HEK293 (cell line): ENCODE measurements around the gene TMEM215.

Experiments used
- CTCF ChIA-PET: fragments of 350-600 bp; formaldehyde crosslinking; extraction: SDS; loops from one replicate; lab custom pipeline; 2021; ENCODE audit warnings: antibody characterized with exemption; lab: Yijun Ruan, JAX
- POLR2A ChIA-PET: fragments of 300-600 bp; formaldehyde crosslinking; extraction: SDS; loops from one replicate; lab custom pipeline; 2020; ENCODE audit warnings: antibody characterized with exemption, inconsistent platforms; lab: Yijun Ruan, JAX
- H3K27ac ChIP-seq: fragments of 200-500 bp; sonication (Bioruptor generic); 2 replicates; pipeline ENCODE4 v1.5.1; 2014; ENCODE audit warnings: low read depth, low read length, control low read depth, inconsistent platforms; ENCODE audit errors: extremely low read depth
- H3K36me3 ChIP-seq, 2 experiments: fragments of 200-500 bp in 1 of 2; sonication (Bioruptor generic) in 1 of 2; 1 replicate in 1 of 2; 2 replicates in 1 of 2; pipeline ENCODE4 v1.5.1; 2014 to 2017; ENCODE audit warnings: inconsistent platforms in 2 of 2, low read length in 2 of 2; ENCODE audit not compliant: control insufficient read depth in 2 of 2, insufficient read depth in 1 of 2
- H3K4me1 ChIP-seq: fragments of 200-500 bp; sonication (Bioruptor generic); 2 replicates; pipeline ENCODE4 v1.5.1; 2014; ENCODE audit warnings: mild to moderate bottlenecking, low read length, inconsistent platforms; ENCODE audit not compliant: control insufficient read depth, insufficient read depth
- H3K4me3 ChIP-seq: 2 replicates; pipeline ENCODE4 v1.5.1; 2011; ENCODE audit warnings: low read depth, mild to moderate bottlenecking, control low read depth, low read length, moderate library complexity
- H3K9me3 ChIP-seq: fragments of 200-500 bp; sonication (Bioruptor generic); 2 replicates; pipeline ENCODE4 v1.5.1; 2014; ENCODE audit warnings: low read depth, low read length, inconsistent platforms; ENCODE audit not compliant: control insufficient read depth, insufficient read depth
- CTCF ChIP-seq: fragments of 450-650 bp; formaldehyde crosslinking; IDR thresholded peaks from 2 replicates; pipeline ENCODE4 v1.5.1; 2016; ENCODE audit warnings: missing biosample characterization, missing genetic modification characterization
- GFI1B ChIP-seq: fragments of 450-650 bp; formaldehyde crosslinking; IDR thresholded peaks from 2 replicates; pipeline ENCODE4 v1.5.1; 2016; ENCODE audit warnings: missing biosample characterization, missing genetic modification characterization
- GLI2 ChIP-seq: fragments of 450-650 bp; formaldehyde crosslinking; IDR thresholded peaks from 2 replicates; pipeline ENCODE4; 2017; ENCODE audit warnings: missing biosample characterization, missing genetic modification characterization, low read depth, borderline replicate concordance
- GLI4 ChIP-seq: fragments of 450-650 bp; formaldehyde crosslinking; IDR thresholded peaks from 2 replicates; pipeline ENCODE4 v1.5.1; 2016; ENCODE audit warnings: missing biosample characterization, missing genetic modification characterization
- HOXC10 ChIP-seq: sonication (generic); formaldehyde crosslinking; IDR thresholded peaks from 2 replicates; pipeline ENCODE4 v1.8.1; 2023; ENCODE audit warnings: mild to moderate bottlenecking, missing genetic modification reagents
- KLF16 ChIP-seq: fragments of 450-650 bp; formaldehyde crosslinking; IDR thresholded peaks from 2 replicates; pipeline ENCODE4 v1.5.1; 2017; ENCODE audit warnings: missing biosample characterization, missing genetic modification characterization
- MYNN ChIP-seq: fragments of 450-650 bp; formaldehyde crosslinking; IDR thresholded peaks from 2 replicates; pipeline ENCODE4 v1.5.1; 2016; ENCODE audit warnings: missing biosample characterization, missing genetic modification characterization, borderline replicate concordance
- PRDM4 ChIP-seq: fragments of 450-650 bp; formaldehyde crosslinking; IDR thresholded peaks from 2 replicates; pipeline ENCODE4 v1.5.1; 2017; ENCODE audit warnings: missing biosample characterization, missing genetic modification characterization
- SETDB1 ChIP-seq: IDR thresholded peaks from one replicate; pipeline ENCODE4 v1.6.1; 2017; ENCODE audit warnings: mild to moderate bottlenecking, low read length, moderate library complexity, mixed read lengths; ENCODE audit not compliant: insufficient read length
- YY1 ChIP-seq: fragments of 450-650 bp; formaldehyde crosslinking; IDR thresholded peaks from 2 replicates; pipeline ENCODE4 v1.5.1; 2018; ENCODE audit warnings: missing biosample characterization, missing genetic modification characterization
- ZBTB10 ChIP-seq: fragments of 450-650 bp; formaldehyde crosslinking; IDR thresholded peaks from 2 replicates; pipeline ENCODE4 v1.5.1; 2016; ENCODE audit warnings: missing biosample characterization, missing genetic modification characterization
- ZBTB11 ChIP-seq: fragments of 450-650 bp; formaldehyde crosslinking; conservative IDR thresholded peaks from 2 replicates; pipeline ENCODE4 v1.5.1; 2016; ENCODE audit warnings: low read depth, missing biosample characterization, missing genetic modification characterization
- ZIC2 ChIP-seq: fragments of 450-650 bp; formaldehyde crosslinking; IDR thresholded peaks from 2 replicates; pipeline ENCODE4 v1.5.1; 2016; ENCODE audit warnings: missing biosample characterization, missing genetic modification characterization
- ZNF184 ChIP-seq: fragments of 450-650 bp; IDR thresholded peaks from 2 replicates; pipeline ENCODE4 v1.5.1; 2018; ENCODE audit warnings: missing biosample characterization, mild to moderate bottlenecking, missing genetic modification characterization
- ZNF248 ChIP-seq: fragments of 450-650 bp; formaldehyde crosslinking; IDR thresholded peaks from 2 replicates; pipeline ENCODE4 v1.5.1; 2017; ENCODE audit warnings: missing biosample characterization, missing genetic modification characterization
- ZNF501 ChIP-seq: fragments of 450-650 bp; formaldehyde crosslinking; IDR thresholded peaks from 2 replicates; pipeline ENCODE4 v1.5.1; 2016; ENCODE audit warnings: missing biosample characterization, missing genetic modification characterization
- ZNF658 ChIP-seq: fragments of 450-650 bp; formaldehyde crosslinking; IDR thresholded peaks from 2 replicates; pipeline ENCODE4; 2016; ENCODE audit warnings: missing biosample characterization, missing genetic modification characterization
- ZNF660 ChIP-seq: fragments of 450-650 bp; IDR thresholded peaks from 2 replicates; pipeline ENCODE4 v1.5.1; 2018; ENCODE audit warnings: missing biosample characterization, mild to moderate bottlenecking, missing genetic modification characterization
- ZSCAN30 ChIP-seq: fragments of 450-650 bp; IDR thresholded peaks from 2 replicates; pipeline ENCODE4 v1.5.1; 2018; ENCODE audit warnings: missing biosample characterization, mild to moderate bottlenecking, missing genetic modification characterization, moderate library complexity

The TMEM215 gene

GRCh38 chr9:32832346-32832745, 49.0 kb downstream of the TMEM215 start:
- POLR2A ChIA-PET, result no interaction called here
- CTCF ChIA-PET, result interaction anchor here (1.0 kb wide), 1 partner anchor 10 kb away, joined by 3 read pairs; no protein-coding TSS in a partner anchor
- H3K9me3 ChIP-seq, result no peaks in the 10 kb centered on the region
- no peaks in the 10 kb centered on the region for H3K4me1 ChIP-seq
- no peak overlapping the region for H3K4me3 ChIP-seq
- H3K36me3 ChIP-seq, result no peaks in the 10 kb centered on the region
- TF ChIP-seq CTCF (tag by site-specific recombination) (no peak), ZNF660 (tag by site-specific recombination) (no peak), YY1 (tag by site-specific recombination) (no peak), KLF16 (tag by site-specific recombination) (no peak), ZSCAN30 (tag by site-specific recombination) (no peak), HOXC10 (CRISPR knock-in tag) (no peak), SETDB1 (no peak), ZNF501 (tag by site-specific recombination) (no peak), ZNF658 (tag by site-specific recombination) (no peak), GLI4 (no peak), PRDM4 (no peak), ZBTB10 (tag by site-specific recombination) (no peak), ZIC2 (tag by site-specific recombination) (no peak), ZBTB11 (tag by site-specific recombination) (no peak), GFI1B (no peak), ZNF248 (tag by site-specific recombination) (no peak), ZNF184 (tag by site-specific recombination) (no peak), GLI2 (tag by site-specific recombination) (no peak), MYNN (no peak)
- H3K27ac ChIP-seq, result no peak overlapping the region
